ENCODE results near the gene ENOX1. TPM values are rescaled to one million over a fixed set of nuclear protein-coding genes. Genes with fewer than 3 reads are reported as not detected.

ENOX1 gene
- total RNA-seq, 1 donor from 2014 or later: 0.60 TPM

GRCh38 chr13:43520351-43520750 is 266.4 kb downstream of the ENOX1 start:
- no peaks in the 10 kb centered on the region for H3K27me3 ChIP-seq (ENCODE audit: low read depth)
- no peak overlapping the region for H3K27ac ChIP-seq (replicated peaks)
- TF ChIP-seq, protein P1, sequence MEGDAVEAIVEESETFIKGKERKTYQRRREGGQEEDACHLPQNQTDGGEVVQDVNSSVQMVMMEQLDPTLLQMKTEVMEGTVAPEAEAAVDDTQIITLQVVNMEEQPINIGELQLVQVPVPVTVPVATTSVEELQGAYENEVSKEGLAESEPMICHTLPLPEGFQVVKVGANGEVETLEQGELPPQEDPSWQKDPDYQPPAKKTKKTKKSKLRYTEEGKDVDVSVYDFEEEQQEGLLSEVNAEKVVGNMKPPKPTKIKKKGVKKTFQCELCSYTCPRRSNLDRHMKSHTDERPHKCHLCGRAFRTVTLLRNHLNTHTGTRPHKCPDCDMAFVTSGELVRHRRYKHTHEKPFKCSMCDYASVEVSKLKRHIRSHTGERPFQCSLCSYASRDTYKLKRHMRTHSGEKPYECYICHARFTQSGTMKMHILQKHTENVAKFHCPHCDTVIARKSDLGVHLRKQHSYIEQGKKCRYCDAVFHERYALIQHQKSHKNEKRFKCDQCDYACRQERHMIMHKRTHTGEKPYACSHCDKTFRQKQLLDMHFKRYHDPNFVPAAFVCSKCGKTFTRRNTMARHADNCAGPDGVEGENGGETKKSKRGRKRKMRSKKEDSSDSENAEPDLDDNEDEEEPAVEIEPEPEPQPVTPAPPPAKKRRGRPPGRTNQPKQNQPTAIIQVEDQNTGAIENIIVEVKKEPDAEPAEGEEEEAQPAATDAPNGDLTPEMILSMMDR (IDR thresholded peaks at IDR 0.05; ENCODE audit: borderline replicate concordance): no peak
- H3K9me3 ChIP-seq (replicated peaks): no peaks in the 10 kb centered on the region
- peaks cover 15% of the 10 kb centered on the region for H3K4me1 ChIP-seq
- H3K4me3 ChIP-seq: no peak overlapping the region
- no peak for DNase-seq
- intact Hi-C loops (cut with micrococcal nuclease): no loop called here
- no peaks in the 10 kb centered on the region for H3K36me3 ChIP-seq

DNA sequence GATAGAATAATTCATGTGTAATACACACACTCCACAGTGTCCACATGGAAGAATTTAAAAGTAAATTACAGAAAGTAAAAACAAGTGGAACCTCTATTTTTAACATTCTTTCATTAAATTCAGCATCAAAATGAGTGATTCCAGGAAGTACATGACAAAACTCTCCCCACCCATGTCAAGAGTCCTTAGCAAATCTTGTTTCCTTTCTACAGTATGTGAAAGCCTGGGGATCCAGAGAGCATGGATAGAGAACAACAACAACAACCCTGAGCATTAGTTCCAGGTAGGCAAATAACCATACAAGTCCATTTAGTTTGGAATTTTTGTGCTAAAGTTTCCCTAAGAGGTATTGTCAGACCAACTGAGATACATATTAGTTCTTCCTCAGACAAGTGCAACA is 267.9 kb downstream of the ENOX1 start:
- Histone ChIP-seq H3K4me1 (peaks cover 22% of the 10 kb centered on the region), H3K27ac (replicated peaks) (no peak overlapping the region), H3K27me3 (ENCODE audit: low read depth) (no peaks in the 10 kb centered on the region), H3K36me3 (no peaks in the 10 kb centered on the region), H3K9me3 (replicated peaks) (no peaks in the 10 kb centered on the region), H3K4me3 (no peak overlapping the region)
- TF ChIP-seq, protein P1 (IDR thresholded peaks at IDR 0.05; ENCODE audit: borderline replicate concordance): no peak
- no peak for DNase-seq
- intact Hi-C loops (cut with micrococcal nuclease): no loop called here

DNA sequence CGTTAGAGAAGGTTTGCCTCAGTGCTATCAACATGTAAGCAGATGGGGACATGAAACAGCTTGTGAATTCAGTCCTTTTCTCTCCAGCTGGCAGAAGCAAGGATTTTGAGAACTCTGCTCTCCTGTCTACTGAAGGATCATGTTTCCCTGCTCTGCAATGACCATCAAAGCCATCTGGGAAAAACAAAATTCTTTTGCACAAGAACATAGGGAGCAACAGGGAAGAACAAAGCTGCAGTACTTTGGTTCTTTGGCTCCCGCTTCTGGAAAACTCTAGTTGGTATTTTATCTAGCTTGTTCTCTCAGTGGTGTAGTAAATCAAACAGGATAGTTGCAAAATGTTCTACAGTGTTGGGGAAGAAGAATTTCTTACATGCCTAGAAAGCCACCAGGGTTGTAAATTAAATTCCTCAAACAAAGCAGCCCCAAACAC is 270.4 kb downstream of the ENOX1 start:
- H3K4me3 ChIP-seq: no peak overlapping the region

DNA sequence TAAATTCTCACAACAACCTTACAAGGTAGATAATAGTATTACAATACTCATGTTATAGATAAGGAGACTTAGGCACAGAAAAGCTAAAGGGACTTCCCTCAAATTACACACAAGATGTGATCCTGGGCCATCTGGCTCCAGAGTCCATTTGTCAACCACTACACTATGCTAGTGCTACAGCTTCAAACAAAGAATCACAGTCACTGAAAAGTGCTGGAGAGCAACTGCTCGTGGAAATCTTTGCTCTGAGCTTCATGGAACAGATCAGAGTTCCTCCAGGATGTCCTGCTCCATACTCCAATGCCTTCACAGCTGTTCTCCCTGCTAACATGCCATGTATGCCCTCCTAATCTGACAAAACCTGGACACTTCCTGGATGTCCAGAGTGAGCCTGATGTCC is 271.2 kb downstream of the ENOX1 start:
- Histone ChIP-seq H3K27ac (replicated peaks) (no peak overlapping the region), H3K4me1 (peaks cover 41% of the 10 kb centered on the region), H3K9me3 (replicated peaks) (no peaks in the 10 kb centered on the region), H3K36me3 (no peaks in the 10 kb centered on the region), H3K4me3 (no peak overlapping the region), H3K27me3 (ENCODE audit: low read depth) (no peaks in the 10 kb centered on the region)
- TF ChIP-seq, protein P1 (IDR thresholded peaks at IDR 0.05; ENCODE audit: borderline replicate concordance): no peak
- intact Hi-C loops (cut with micrococcal nuclease): no loop called here
- DNase-seq: no peak

More for the DNA sequence above, 270.4 kb downstream of the ENOX1 start:
- intact Hi-C loops (cut with micrococcal nuclease): no loop called here
- peak overlapping the region; percentile 41 for H3K27ac ChIP-seq (replicated peaks)
- peaks cover 34% of the 10 kb centered on the region for H3K4me1 ChIP-seq
- no peaks in the 10 kb centered on the region for H3K9me3 ChIP-seq (replicated peaks)
- no peaks in the 10 kb centered on the region for H3K27me3 ChIP-seq (ENCODE audit: low read depth)
- TF ChIP-seq, protein P1 (IDR thresholded peaks at IDR 0.05; ENCODE audit: borderline replicate concordance): no peak
- DNase-seq: no peak
- H3K36me3 ChIP-seq: no peaks in the 10 kb centered on the region

GRCh38 chr13:43514311-43514710 is 272.5 kb downstream of the ENOX1 start:
- TF ChIP-seq, protein P1 (IDR thresholded peaks at IDR 0.05; ENCODE audit: borderline replicate concordance): no peak
- H3K36me3 ChIP-seq: no peaks in the 10 kb centered on the region
- H3K4me1 ChIP-seq: peaks cover 41% of the 10 kb centered on the region
- no peaks in the 10 kb centered on the region for H3K9me3 ChIP-seq (replicated peaks)
- H3K27me3 ChIP-seq (ENCODE audit: low read depth): no peaks in the 10 kb centered on the region
- intact Hi-C loops (cut with micrococcal nuclease): no loop called here
- no peak overlapping the region for H3K27ac ChIP-seq (replicated peaks)
- no peak overlapping the region for H3K4me3 ChIP-seq
- peak; percentile 21 for DNase-seq
